Measurements from ENCODE around the gene TNNI3K.

DNA sequence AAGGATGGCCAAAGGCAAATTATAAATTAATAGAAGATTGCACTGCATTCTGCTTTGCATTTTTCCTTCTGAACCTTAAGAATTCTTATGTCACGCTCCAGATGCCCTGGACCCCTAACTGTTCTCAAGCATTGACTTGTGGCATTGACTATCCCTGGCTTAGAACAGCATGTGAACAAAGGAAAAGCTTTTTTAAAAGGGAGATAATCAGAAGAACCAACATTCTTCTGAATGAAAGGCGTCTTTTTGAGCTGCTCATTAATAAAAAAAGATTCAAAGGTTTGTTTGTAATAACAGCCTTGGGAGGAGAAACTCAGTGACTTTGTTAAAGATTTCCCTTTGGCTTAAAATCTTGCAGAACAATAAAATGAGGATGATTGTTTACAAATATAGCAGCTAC is 105.5 kb downstream of the TNNI3K start:
- TF ChIP-seq POLR2AphosphoS5 (IDR thresholded peaks at IDR 0.05; ENCODE audit: low read depth, low read length) (no peak), POLR2A (IDR thresholded peaks at IDR 0.05; ENCODE audit: low read depth, low read length) (no peak), TAF1 (IDR thresholded peaks at IDR 0.05; ENCODE audit: borderline replicate concordance, low read depth, low read length) (no peak)
